IPS DF 6.9 (cell line): Measurements from ENCODE around the gene ARL11.

ENCODE experiments used
- DNase-seq: peaks from one replicate; pipeline ENCODE4 v3.0.0-alpha.2; 2013; ENCODE audit warnings: low read depth, low spot score
- H3K27ac ChIP-seq: one replicate; pipeline ENCODE4 v1.5.1; 2013; ENCODE audit warnings: low read length, control low read depth
- H3K27me3 ChIP-seq: 2 replicates; pipeline ENCODE4 v1.6.1; 2013; ENCODE audit warnings: mild to moderate bottlenecking, low read length; ENCODE audit not compliant: control insufficient read depth, insufficient read depth
- H3K36me3 ChIP-seq: 2 replicates; pipeline ENCODE4 v1.6.1; 2013; ENCODE audit warnings: low read length; ENCODE audit not compliant: control insufficient read depth, insufficient read depth
- H3K4me1 ChIP-seq: 2 replicates; pipeline ENCODE4 v1.6.1; 2013; ENCODE audit warnings: low read length; ENCODE audit not compliant: control insufficient read depth, insufficient read depth
- H3K4me3 ChIP-seq: 2 replicates; pipeline ENCODE4 v1.5.1; 2013; ENCODE audit warnings: mild to moderate bottlenecking, low read length
- H3K9me3 ChIP-seq: 2 replicates; pipeline ENCODE4 v1.6.1; 2013; ENCODE audit warnings: low read length, inconsistent platforms; ENCODE audit not compliant: control insufficient read depth, insufficient read depth
- WGBS: extraction: QIAGEN DNeasy Blood & Tissue Kit; methylation state at CpG from one replicate; pipeline ENCODE4 v1.1.7; 2013; ENCODE audit warnings: mixed read lengths, missing lambda C conversion rate; ENCODE audit not compliant: insufficient read length, insufficient coverage; 5-methylcytosine and 5-hydroxymethylcytosine counted together

ARL11 gene

DNA sequence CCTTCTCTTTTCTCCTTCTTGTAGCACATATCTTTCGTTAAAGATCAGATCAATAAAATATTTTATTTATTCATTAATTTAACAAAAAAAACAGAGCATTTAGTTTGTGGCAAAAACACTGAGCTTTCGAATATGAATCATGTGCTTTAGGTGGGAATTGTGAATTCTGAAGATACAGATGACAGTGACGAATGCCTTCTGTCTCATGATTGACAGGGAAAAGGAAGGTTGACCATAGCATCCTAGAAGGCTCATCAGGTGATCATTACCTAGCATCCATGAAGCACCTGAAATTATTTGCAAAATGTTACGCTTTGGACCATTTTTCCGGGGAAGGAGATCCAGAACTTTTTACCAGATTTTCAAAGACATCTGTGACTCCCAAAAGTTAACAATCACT lies 3.8 kb downstream of the ARL11 start:
- H3K4me1 ChIP-seq = peaks cover 6% of the 10 kb centered on the region; the same call in 1 of the 2 replicates
- peaks cover 3% of the 10 kb centered on the region; the same call in 1 of the 2 replicates for H3K36me3 ChIP-seq
- no peak overlapping the region for H3K27ac ChIP-seq
- no peaks in the 10 kb centered on the region for H3K27me3 ChIP-seq
- no peak overlapping the region for H3K4me3 ChIP-seq
- DNase-seq = no peak
- no peaks in the 10 kb centered on the region for H3K9me3 ChIP-seq
- WGBS = 100% methylated on average over 1 of the region's 5 CpGs

DNA sequence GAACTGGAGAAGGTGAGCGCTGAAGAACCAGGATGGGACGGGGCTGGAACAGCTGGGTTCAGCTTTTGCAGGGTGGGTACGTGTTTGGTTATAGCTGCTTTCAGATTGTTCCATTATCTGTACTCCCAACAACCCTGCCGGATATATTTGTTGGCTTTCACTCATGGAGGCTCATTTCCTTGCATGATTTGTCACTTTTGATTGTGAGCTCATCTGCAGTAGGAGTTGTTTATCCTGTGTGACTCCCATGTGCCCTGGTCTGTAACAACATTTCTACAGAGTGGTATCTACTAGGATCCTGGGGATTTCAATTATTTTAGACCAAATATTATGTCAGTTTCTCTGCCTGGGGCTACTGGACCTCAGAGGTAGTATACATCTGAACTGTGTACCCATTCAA lies 5.4 kb downstream of the ARL11 start:
- Histone ChIP-seq H3K4me3 (no peak overlapping the region), H3K4me1 (peaks cover 6% of the 10 kb centered on the region; the same call in 1 of the 2 replicates), H3K36me3 (peaks cover 3% of the 10 kb centered on the region; the same call in 1 of the 2 replicates), H3K9me3 (no peaks in the 10 kb centered on the region), H3K27me3 (no peaks in the 10 kb centered on the region), H3K27ac (no peak overlapping the region)
- no peak for DNase-seq
- WGBS = no CpG with 5 or more reads among the region's 4 CpGs

- DNase-seq = no peak
- no peaks in the 10 kb centered on the region for H3K27me3 ChIP-seq
- H3K36me3 ChIP-seq = no peaks in the 10 kb centered on the region; the same call in 1 of the 2 replicates
- WGBS = no CpG with 5 or more reads among the region's 10 CpGs
- no peak overlapping the region for H3K27ac ChIP-seq
- H3K9me3 ChIP-seq = no peaks in the 10 kb centered on the region
- peak overlapping the region; percentile 8; the same call in 1 of the 2 replicates for H3K4me3 ChIP-seq
- peaks cover 6% of the 10 kb centered on the region; the same call in 1 of the 2 replicates for H3K4me1 ChIP-seq
Observed at GRCh38 chr13:49635599-49636433, 7.5 kb downstream of the ARL11 start.

- Histone ChIP-seq H3K4me3 (no peak overlapping the region), H3K9me3 (no peaks in the 10 kb centered on the region), H3K27me3 (no peaks in the 10 kb centered on the region), H3K4me1 (peaks cover 6% of the 10 kb centered on the region; the same call in 1 of the 2 replicates), H3K36me3 (no peaks in the 10 kb centered on the region), H3K27ac (no peak overlapping the region)
- DNase-seq = no peak
- WGBS = no CpG with 5 or more reads among the region's 5 CpGs
Observed at GRCh38 chr13:49636705-49637104, 8.4 kb downstream of the ARL11 start.

- H3K27ac ChIP-seq = no peak overlapping the region
- no CpG with 5 or more reads among the region's 4 CpGs for WGBS
- H3K4me3 ChIP-seq = no peak overlapping the region
- no peak for DNase-seq
- no peaks in the 10 kb centered on the region for H3K9me3 ChIP-seq
- peaks cover 6% of the 10 kb centered on the region; the same call in 1 of the 2 replicates for H3K4me1 ChIP-seq
- no peaks in the 10 kb centered on the region for H3K36me3 ChIP-seq
- H3K27me3 ChIP-seq = no peaks in the 10 kb centered on the region
Observed at GRCh38 chr13:49638030-49638743, 9.9 kb downstream of the ARL11 start.

DNA sequence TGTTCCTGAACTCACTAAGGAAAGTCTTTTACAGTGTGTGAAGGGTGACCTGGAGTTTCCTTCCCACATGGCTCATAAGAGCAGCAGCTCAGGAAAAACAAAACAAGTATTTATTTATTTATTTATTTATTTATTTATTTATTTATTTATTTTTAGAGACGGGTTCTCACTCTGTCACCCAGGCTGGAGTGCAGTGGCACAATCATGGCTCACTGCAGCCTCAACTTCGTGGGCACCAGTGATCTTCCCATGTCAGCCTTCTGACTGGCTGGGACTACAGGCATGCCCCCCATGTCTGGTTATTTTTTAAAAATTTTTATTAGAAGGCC lies 10.4 kb downstream of the ARL11 start:
- Histone ChIP-seq H3K9me3 (no peaks in the 10 kb centered on the region), H3K27ac (no peak overlapping the region), H3K4me3 (no peak overlapping the region), H3K27me3 (no peaks in the 10 kb centered on the region), H3K4me1 (peaks cover 6% of the 10 kb centered on the region; the same call in 1 of the 2 replicates), H3K36me3 (no peaks in the 10 kb centered on the region)
- DNase-seq = no peak
- WGBS = no CpG with 5 or more reads among the region's 2 CpGs

GRCh38 chr13:49641801-49642291 lies 13.5 kb downstream of the ARL11 start:
- Histone ChIP-seq H3K4me3 (no peak overlapping the region), H3K9me3 (no peaks in the 10 kb centered on the region), H3K27ac (no peak overlapping the region), H3K36me3 (no peaks in the 10 kb centered on the region), H3K4me1 (no peaks in the 10 kb centered on the region), H3K27me3 (no peaks in the 10 kb centered on the region)
- no CpG with 5 or more reads among the region's 4 CpGs for WGBS
- no peak for DNase-seq

DNA sequence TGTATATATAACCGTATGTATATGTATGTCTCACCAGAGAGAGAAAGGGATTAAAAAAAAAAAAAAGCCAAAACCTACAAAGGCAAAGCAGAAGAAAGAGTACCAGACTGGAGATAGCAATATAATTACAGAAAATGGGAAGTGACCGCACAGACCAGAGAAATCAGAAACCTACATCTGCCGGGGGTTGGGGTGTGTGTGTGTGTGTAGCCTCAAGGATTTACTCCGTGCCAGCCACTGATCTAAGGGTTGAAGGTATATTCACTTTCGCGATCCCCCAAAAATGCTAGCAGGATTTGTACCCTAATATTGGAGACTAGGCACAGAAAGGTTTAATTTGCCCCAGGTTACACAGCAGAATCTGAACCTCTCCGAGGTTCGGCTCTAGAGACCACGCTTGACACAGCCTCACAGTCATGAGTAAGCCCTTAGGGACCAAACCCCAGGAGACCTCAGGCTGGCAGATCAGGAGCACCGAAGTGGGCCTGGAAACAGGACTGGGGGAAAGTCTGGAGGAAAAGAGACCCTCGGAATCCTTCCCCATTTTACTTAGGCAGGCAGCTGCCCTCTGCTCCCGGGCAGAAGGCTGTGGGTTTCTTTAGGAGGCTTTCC lies 14.8 kb downstream of the ARL11 start:
- Histone ChIP-seq H3K4me1 (no peaks in the 10 kb centered on the region), H3K36me3 (no peaks in the 10 kb centered on the region), H3K9me3 (no peaks in the 10 kb centered on the region), H3K27ac (no peak overlapping the region), H3K4me3 (no peak overlapping the region), H3K27me3 (no peaks in the 10 kb centered on the region)
- WGBS = no CpG with 5 or more reads among the region's 12 CpGs
- DNase-seq = no peak

- Histone ChIP-seq H3K27me3 (no peaks in the 10 kb centered on the region), H3K36me3 (no peaks in the 10 kb centered on the region), H3K4me1 (no peaks in the 10 kb centered on the region), H3K27ac (no peak overlapping the region), H3K4me3 (no peak overlapping the region), H3K9me3 (no peaks in the 10 kb centered on the region)
- no peak for DNase-seq
- no CpG with 5 or more reads among the region's 13 CpGs for WGBS
Observed at GRCh38 chr13:49645451-49645850, 17.1 kb downstream of the ARL11 start.

- no peaks in the 10 kb centered on the region for H3K36me3 ChIP-seq
- no peaks in the 10 kb centered on the region for H3K27me3 ChIP-seq
- no peaks in the 10 kb centered on the region for H3K9me3 ChIP-seq
- DNase-seq = no peak
- no peaks in the 10 kb centered on the region for H3K4me1 ChIP-seq
- no peak overlapping the region for H3K4me3 ChIP-seq
- no CpG with 5 or more reads among the region's 4 CpGs for WGBS
- no peak overlapping the region for H3K27ac ChIP-seq
Observed at GRCh38 chr13:49646688-49647087, 18.4 kb downstream of the ARL11 start.
